NCI-H2171 treated with DMSO at 0.1 percent for 48 hours (cell line): ENCODE data around the gene RADX.
"Not testable (repeated sequence)": the region's sequence is repeated elsewhere in the genome, so short reads cannot be mapped to it uniquely, and the experiment has no call there.

Experiments
- DNase-seq: peaks from one replicate; lab custom pipeline; 2025; lab: John Stamatoyannopoulos, UW

Gene RADX

GRCh38 chrX:106611679-106612392 lies at the start of gene RADX:
RADX (plus strand) TSS chrX:106611978; CDS start chrX:106612081, 103 bp downstream.
- peak; percentile 26 for DNase-seq

- DNase-seq, result no peak
Measured at GRCh38 chrX:106564986-106565385, 46.8 kb upstream of the RADX start.

GRCh38 chrX:106566362-106566761 lies 45.4 kb upstream of the RADX start:
- DNase-seq, result no peak

GRCh38 chrX:106581856-106582255 lies 29.9 kb upstream of the RADX start:
- DNase-seq, result no peak

GRCh38 chrX:106585478-106585877 lies 26.3 kb upstream of the RADX start:
- no peak for DNase-seq

- no peak for DNase-seq
Measured at GRCh38 chrX:106588801-106589200, 23.0 kb upstream of the RADX start.

- DNase-seq, result no peak
Measured at GRCh38 chrX:106599411-106599810, 12.4 kb upstream of the RADX start.

GRCh38 chrX:106606571-106606970 lies 5.2 kb upstream of the RADX start:
- no peak for DNase-seq

- no peak for DNase-seq
Measured at GRCh38 chrX:106608016-106608415, 3.8 kb upstream of the RADX start.

- DNase-seq, result no peak
Measured at GRCh38 chrX:106611317-106611678, 480 bp upstream of the RADX start.

- DNase-seq, result no peak
Measured at GRCh38 chrX:106612393-106612763, 600 bp downstream of the RADX start.

GRCh38 chrX:106613277-106613676 lies 1.5 kb downstream of the RADX start:
- DNase-seq, result no peak

- DNase-seq, result no peak
Measured at GRCh38 chrX:106615041-106615440, 3.3 kb downstream of the RADX start.

GRCh38 chrX:106619797-106620196 lies 8.0 kb downstream of the RADX start:
- no peak for DNase-seq

- no peak for DNase-seq
Measured at GRCh38 chrX:106621836-106622235, 10.1 kb downstream of the RADX start.

GRCh38 chrX:106626789-106627188 lies 15.0 kb downstream of the RADX start:
- DNase-seq, result no peak

- no peak for DNase-seq
Measured at GRCh38 chrX:106631615-106632014, 19.8 kb downstream of the RADX start.

GRCh38 chrX:106649523-106650428 lies 38.0 kb downstream of the RADX start:
- DNase-seq, result no peak

GRCh38 chrX:106653625-106654024 lies 41.8 kb downstream of the RADX start:
- not testable (repeated sequence) for DNase-seq

GRCh38 chrX:106670631-106671030 lies 58.9 kb downstream of the RADX start:
- no peak for DNase-seq

- DNase-seq, result no peak
Measured at GRCh38 chrX:106672527-106672926, 60.7 kb downstream of the RADX start.

GRCh38 chrX:106680716-106681115 lies 68.9 kb downstream of the RADX start:
- no peak for DNase-seq

GRCh38 chrX:106684207-106684606 lies 72.4 kb downstream of the RADX start:
- DNase-seq, result no peak
